H9 (cell line): Measurements from ENCODE around the gene HOXB1. TPM values are rescaled to one million over a fixed set of nuclear protein-coding genes. Genes with fewer than 3 reads are reported as not detected.

Source experiments
- DNase-seq: peaks from one replicate; pipeline ENCODE4 v3.0.0-alpha.2; 2017
- H2AFZ ChIP-seq: one replicate; pipeline ENCODE4 v1.6.1; 2013; ENCODE audit warnings: mild to moderate bottlenecking, low read length, control low read depth, moderate library complexity
- H2AK5ac ChIP-seq: 2 replicates; pipeline ENCODE4 v1.6.1; 2013; ENCODE audit warnings: low read length, control low read depth, mixed read lengths; ENCODE audit not compliant: insufficient read length
- H2BK120ac ChIP-seq: one replicate; pipeline ENCODE4 v1.6.1; 2013; ENCODE audit warnings: low read depth, mild to moderate bottlenecking, low read length, control low read depth, inconsistent platforms; ENCODE audit not compliant: poor library complexity, severe bottlenecking
- H2BK12ac ChIP-seq: 2 replicates; pipeline ENCODE4 v1.6.1; 2013; ENCODE audit warnings: low read length, control low read depth, mixed read lengths, low read depth; ENCODE audit not compliant: insufficient read length
- H2BK15ac ChIP-seq: 2 replicates; pipeline ENCODE4 v1.6.1; 2013; ENCODE audit warnings: low read depth, low read length, control low read depth
- H2BK20ac ChIP-seq: one replicate; pipeline ENCODE4 v1.6.1; 2013; ENCODE audit warnings: low read depth, mild to moderate bottlenecking, low read length, control low read depth, inconsistent platforms; ENCODE audit not compliant: poor library complexity, severe bottlenecking
- H2BK5ac ChIP-seq: 2 replicates; pipeline ENCODE4 v1.6.1; 2013; ENCODE audit warnings: low read length, control low read depth, mixed read lengths; ENCODE audit not compliant: insufficient read length
- H3K14ac ChIP-seq: 2 replicates; pipeline ENCODE4 v1.6.1; 2013; ENCODE audit warnings: low read length, control low read depth; ENCODE audit not compliant: insufficient read depth
- H3K18ac ChIP-seq: 2 replicates; pipeline ENCODE4 v1.6.1; 2013; ENCODE audit warnings: low read depth, mild to moderate bottlenecking, mixed read lengths, low read length, control low read depth; ENCODE audit not compliant: insufficient read length
- H3K23ac ChIP-seq: 2 replicates; pipeline ENCODE4 v1.6.1; 2013; ENCODE audit warnings: low read length, control low read depth, mixed read lengths, low read depth; ENCODE audit not compliant: insufficient read length
- H3K23me2 ChIP-seq: 2 replicates; pipeline ENCODE4 v1.6.1; 2013; ENCODE audit warnings: low read depth, mild to moderate bottlenecking, mixed read lengths, low read length, control low read depth; ENCODE audit not compliant: insufficient read length, poor library complexity, severe bottlenecking
- H3K27ac ChIP-seq: 2 replicates; pipeline ENCODE4 v1.5.1; 2013; ENCODE audit warnings: low read length, control low read depth, mixed read lengths, low read depth; ENCODE audit not compliant: insufficient read length
- H3K27me3 ChIP-seq: 2 replicates; pipeline ENCODE4 v1.6.1; 2013; ENCODE audit warnings: low read length, control low read depth, inconsistent platforms; ENCODE audit not compliant: insufficient read depth
- H3K4ac ChIP-seq: 2 replicates; pipeline ENCODE4 v1.6.1; 2013; ENCODE audit warnings: low read depth, mild to moderate bottlenecking, control low read depth, inconsistent platforms, low read length, moderate library complexity
- H3K4me1 ChIP-seq: 2 replicates; pipeline ENCODE4 v1.6.1; 2013; ENCODE audit warnings: low read length, control low read depth, inconsistent platforms; ENCODE audit not compliant: insufficient read depth
- H3K4me2 ChIP-seq: 2 replicates; pipeline ENCODE4 v1.6.1; 2013; ENCODE audit warnings: low read length, control low read depth, mixed read lengths; ENCODE audit not compliant: insufficient read length, insufficient read depth
- H3K56ac ChIP-seq: 2 replicates; pipeline ENCODE4 v1.6.1; 2013; ENCODE audit warnings: low read depth, mild to moderate bottlenecking, mixed read lengths, low read length, control low read depth; ENCODE audit not compliant: insufficient read length
- H3K79me1 ChIP-seq: 2 replicates; pipeline ENCODE4 v1.6.1; 2013; ENCODE audit warnings: low read depth, mild to moderate bottlenecking, moderate library complexity, low read length, control low read depth, inconsistent platforms; ENCODE audit not compliant: insufficient read depth, poor library complexity, severe bottlenecking
- H3K79me2 ChIP-seq: 2 replicates; pipeline ENCODE4 v1.6.1; 2013; ENCODE audit warnings: low read length, control low read depth, inconsistent platforms; ENCODE audit not compliant: insufficient read depth
- H3K9ac ChIP-seq: 2 replicates; pipeline ENCODE4 v1.6.1; 2013; ENCODE audit warnings: low read length, control low read depth, mixed read lengths; ENCODE audit not compliant: insufficient read length; ENCODE audit errors: extremely low read depth
- H3K9me3 ChIP-seq: one replicate; pipeline ENCODE4 v1.6.1; 2013; ENCODE audit warnings: low read depth, low read length, inconsistent platforms; ENCODE audit not compliant: control insufficient read depth
- H3T11ph ChIP-seq: one replicate; pipeline ENCODE4 v1.6.1; 2013; ENCODE audit warnings: mild to moderate bottlenecking, low read length, control low read depth, inconsistent platforms
- H4K20me1 ChIP-seq: one replicate; pipeline ENCODE4 v1.6.1; 2013; ENCODE audit not compliant: control insufficient read depth, insufficient read length, insufficient read depth
- H4K5ac ChIP-seq: 2 replicates; pipeline ENCODE4 v1.6.1; 2013; ENCODE audit warnings: low read depth, mild to moderate bottlenecking, mixed read lengths, low read length, control low read depth; ENCODE audit not compliant: insufficient read length
- H4K8ac ChIP-seq: replicated peaks from 2 replicates; pipeline ENCODE4 v1.6.1; 2013; ENCODE audit warnings: low read length, control low read depth, mixed read lengths, low read depth; ENCODE audit not compliant: insufficient read length
- H4K91ac ChIP-seq: 2 replicates; pipeline ENCODE4 v1.6.1; 2013; ENCODE audit warnings: low read depth, mild to moderate bottlenecking, moderate library complexity, mixed read lengths, low read length, control low read depth; ENCODE audit not compliant: insufficient read length
- H3K27ac Mint-ChIP-seq, 3 experiments: 2 replicates in 2 of 3; 3 replicates in 1 of 3; pipeline ENCODE4 v1.8.0; 2020 to 2021; ENCODE audit warnings: mixed read lengths in 3 of 3, mild to moderate bottlenecking in 1 of 3, moderate library complexity in 1 of 3
- H3K27me3 Mint-ChIP-seq: 2 replicates; pipeline ENCODE4 v1.8.0; 2021; ENCODE audit warnings: low read depth, mild to moderate bottlenecking, moderate library complexity, mixed read lengths
- H3K36me3 Mint-ChIP-seq, 3 experiments: 2 replicates in 2 of 3; 3 replicates in 1 of 3; pipeline ENCODE4 v1.8.0; 2020 to 2021; ENCODE audit warnings: low read depth in 3 of 3, mixed read lengths in 3 of 3; ENCODE audit not compliant: insufficient read depth in 1 of 3
- H3K4me1 Mint-ChIP-seq, 2 experiments: 2 replicates each; pipeline ENCODE4 v1.8.0; 2020; ENCODE audit warnings: mixed read lengths in 2 of 2
- H3K4me3 Mint-ChIP-seq, 2 experiments: 2 replicates in 1 of 2; 3 replicates in 1 of 2; pipeline ENCODE4 v1.8.0; 2020 to 2021; ENCODE audit warnings: mild to moderate bottlenecking in 2 of 2, mixed read lengths in 2 of 2, moderate library complexity in 1 of 2
- H3K9me3 Mint-ChIP-seq, 2 experiments: 2 replicates in 1 of 2; 3 replicates in 1 of 2; pipeline ENCODE4 v1.8.0; 2020; ENCODE audit warnings: mild to moderate bottlenecking in 2 of 2, mixed read lengths in 2 of 2, moderate library complexity in 1 of 2
- WGBS: extraction: QIAGEN DNeasy Blood & Tissue Kit; methylation state at CpG from one replicate; pipeline ENCODE4 v1.1.7; 2013; ENCODE audit warnings: missing lambda C conversion rate, low lambda C conversion rate, mixed read lengths; ENCODE audit not compliant: insufficient read length; ENCODE audit errors: extremely low coverage; 5-methylcytosine and 5-hydroxymethylcytosine counted together
- total RNA-seq: library from RNA; stranded (reverse); gene quantifications from 2 replicates; pipeline ENCODE4 v1.2.1, GENCODE V29; 2021
- TF ChIP-seq, protein P1 (sequence below): fragments of 200-600 bp; sonication (generic); conservative IDR thresholded peaks from 3 replicates; pipeline ENCODE4 v1.8.0; 2021; ENCODE audit warnings: antibody characterized with exemption, mild to moderate bottlenecking

The HOXB1 gene
- total RNA-seq, 1 experiment from 2014 or later: not detected

GRCh38 chr17:48513097-48513496 is 17.7 kb downstream of the HOXB1 start:
- Histone ChIP-seq H3K79me2 (0 out of 2 replicates have a peak, but pooled peaks cover 2% of the 10 kb centered on the region), H2BK5ac (no peak overlapping the region), H3K27ac (no peak overlapping the region), H4K5ac (no peak overlapping the region), H3K4me2 (no peak overlapping the region), H2BK12ac (no peak overlapping the region), H3K18ac (no peak overlapping the region), H3K27me3 (no peaks in the 10 kb centered on the region; the same call in 1 of the 2 replicates), H2BK20ac (no peak overlapping the region), H2AFZ (no peak overlapping the region), H3K9me3 (no peaks in the 10 kb centered on the region), H4K91ac (no peak overlapping the region), H3K4ac (no peak overlapping the region), H3K23me2 (no peaks in the 10 kb centered on the region), H3T11ph (no peak overlapping the region), H2AK5ac (no peak overlapping the region), H2BK15ac (no peak overlapping the region), H3K56ac (no peak overlapping the region), H4K20me1 (no peaks in the 10 kb centered on the region), H2BK120ac (no peak overlapping the region), H3K4me1 (no peaks in the 10 kb centered on the region; the same call in 1 of the 2 replicates), H3K9ac (no peak overlapping the region), H3K23ac (no peak overlapping the region), H4K8ac (no peak overlapping the region), H3K79me1 (no peaks in the 10 kb centered on the region), H3K14ac (no peak overlapping the region)
- no CpG with 5 or more reads among the region's 7 CpGs for WGBS
- Mint-ChIP-seq H3K27ac (no peak overlapping the region; a peak in 1 of 7 replicates), H3K36me3 (no peaks in the 10 kb centered on the region; a peak in 1 of 7 replicates), H3K27me3 (peaks cover 83% of the 10 kb centered on the region), H3K9me3 (peaks cover 0 to 6% of the 10 kb centered on the region in 2 experiments; a peak in 2 of 5 replicates), H3K4me1 (peaks cover 26 to 32% of the 10 kb centered on the region in 2 experiments), H3K4me3 (no peak overlapping the region)
- DNase-seq: no peak
- TF ChIP-seq, protein P1, sequence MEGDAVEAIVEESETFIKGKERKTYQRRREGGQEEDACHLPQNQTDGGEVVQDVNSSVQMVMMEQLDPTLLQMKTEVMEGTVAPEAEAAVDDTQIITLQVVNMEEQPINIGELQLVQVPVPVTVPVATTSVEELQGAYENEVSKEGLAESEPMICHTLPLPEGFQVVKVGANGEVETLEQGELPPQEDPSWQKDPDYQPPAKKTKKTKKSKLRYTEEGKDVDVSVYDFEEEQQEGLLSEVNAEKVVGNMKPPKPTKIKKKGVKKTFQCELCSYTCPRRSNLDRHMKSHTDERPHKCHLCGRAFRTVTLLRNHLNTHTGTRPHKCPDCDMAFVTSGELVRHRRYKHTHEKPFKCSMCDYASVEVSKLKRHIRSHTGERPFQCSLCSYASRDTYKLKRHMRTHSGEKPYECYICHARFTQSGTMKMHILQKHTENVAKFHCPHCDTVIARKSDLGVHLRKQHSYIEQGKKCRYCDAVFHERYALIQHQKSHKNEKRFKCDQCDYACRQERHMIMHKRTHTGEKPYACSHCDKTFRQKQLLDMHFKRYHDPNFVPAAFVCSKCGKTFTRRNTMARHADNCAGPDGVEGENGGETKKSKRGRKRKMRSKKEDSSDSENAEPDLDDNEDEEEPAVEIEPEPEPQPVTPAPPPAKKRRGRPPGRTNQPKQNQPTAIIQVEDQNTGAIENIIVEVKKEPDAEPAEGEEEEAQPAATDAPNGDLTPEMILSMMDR: no peak
